Endometrium (tissue), 2 donors: ENCODE measurements around the gene PI4K2B.
"Not testable (repeated sequence)": the region's sequence is repeated elsewhere in the genome, so short reads cannot be mapped to it uniquely, and the experiment has no call there.

Source experiments
- FAIRE-seq: peaks from 2 replicates; lab custom pipeline; 2012; peaks lifted over from hg19 to GRCh38; lab: Jason Lieb, UNC
- donor health status: control.
- donor health status: control.

Gene PI4K2B

GRCh38 chr4:25242195-25242594, 8.4 kb downstream of the PI4K2B start:
- not testable (repeated sequence) for FAIRE-seq

- no peak for FAIRE-seq
Measured at GRCh38 chr4:25245181-25245580, 11.3 kb downstream of the PI4K2B start.

- no peak for FAIRE-seq
Measured at GRCh38 chr4:25246680-25247611, 13.1 kb downstream of the PI4K2B start.

GRCh38 chr4:25248875-25249274, 15.0 kb downstream of the PI4K2B start:
- not testable (repeated sequence) for FAIRE-seq

GRCh38 chr4:25249494-25249893, 15.7 kb downstream of the PI4K2B start:
- FAIRE-seq = not testable (repeated sequence)

- no peak for FAIRE-seq
Measured at GRCh38 chr4:25252230-25253070, 18.6 kb downstream of the PI4K2B start.

- no peak for FAIRE-seq
Measured at GRCh38 chr4:25253071-25253445, 19.2 kb downstream of the PI4K2B start.

GRCh38 chr4:25253786-25254185, 20.0 kb downstream of the PI4K2B start:
- not testable (repeated sequence) for FAIRE-seq

GRCh38 chr4:25258980-25259578, 25.2 kb downstream of the PI4K2B start:
- FAIRE-seq = no peak

GRCh38 chr4:25271866-25272265, 38.0 kb downstream of the PI4K2B start:
- FAIRE-seq = no peak

GRCh38 chr4:25280210-25280609, 46.4 kb downstream of the PI4K2B start:
- no peak for FAIRE-seq

- FAIRE-seq = no peak
Measured at GRCh38 chr4:25283948-25284347, 50.1 kb downstream of the PI4K2B start.

- FAIRE-seq = no peak
Measured at GRCh38 chr4:25284466-25284865, 50.6 kb downstream of the PI4K2B start.

- no peak for FAIRE-seq
Measured at GRCh38 chr4:25290490-25291067, 56.7 kb downstream of the PI4K2B start.

GRCh38 chr4:25291158-25291733, 57.4 kb downstream of the PI4K2B start:
- no peak for FAIRE-seq

- no peak for FAIRE-seq
Measured at GRCh38 chr4:25297528-25298242, 63.9 kb downstream of the PI4K2B start.

GRCh38 chr4:25299476-25300203, 65.8 kb downstream of the PI4K2B start:
- FAIRE-seq = no peak

- FAIRE-seq = no peak
Measured at GRCh38 chr4:25301471-25301870, 67.6 kb downstream of the PI4K2B start.

- FAIRE-seq = no peak
Measured at GRCh38 chr4:25302626-25303025, 68.8 kb downstream of the PI4K2B start.

GRCh38 chr4:25303578-25303977, 69.7 kb downstream of the PI4K2B start:
- no peak for FAIRE-seq
